NCI-H146 treated with DMSO at 0.1 percent for 48 hours (cell line): ENCODE results near the gene KRT74.

Experiments used
- DNase-seq: peaks from one replicate; lab custom pipeline; 2025; ENCODE audit not compliant: unreplicated experiment; lab: John Stamatoyannopoulos, UW

KRT74 gene

GRCh38 chr12:52522346-52523011 lies 51.2 kb downstream of the KRT74 start:
- DNase-seq: no peak

GRCh38 chr12:52521568-52522266 lies 51.9 kb downstream of the KRT74 start:
- no peak for DNase-seq

GRCh38 chr12:52521175-52521567 lies 52.5 kb downstream of the KRT74 start:
- no peak for DNase-seq

GRCh38 chr12:52519826-52520662 lies 53.6 kb downstream of the KRT74 start, which contains the start of gene KRT5:
Gene KRT5 (minus strand): TSS chr12:52520394. CDS start chr12:52520296, 98 bp downstream.
- DNase-seq: no peak

GRCh38 chr12:52519387-52519703 lies 54.3 kb downstream of the KRT74 start:
- no peak for DNase-seq

- DNase-seq: no peak
These were observed 54.9 kb downstream of the KRT74 start for GRCh38 chr12:52518574-52519386.

- DNase-seq: no peak
These were observed 55.8 kb downstream of the KRT74 start for GRCh38 chr12:52517888-52518287.

GRCh38 chr12:52517005-52517835 lies 56.4 kb downstream of the KRT74 start:
- no peak for DNase-seq

- DNase-seq: no peak
These were observed 57.5 kb downstream of the KRT74 start for GRCh38 chr12:52515927-52516831.
